IMR-90 (cell line): ENCODE data around the gene TSPAN3. TPM values are rescaled to one million over a fixed set of nuclear protein-coding genes. Genes with fewer than 3 reads are reported as not detected.

ENCODE experiments used
- ATAC-seq: fragments of 200-7000 bp; cut with Tn5 transposase; 2 replicates; pipeline ENCODE4 v1.9.1; 2020; ENCODE audit warnings: low read depth, mild to moderate bottlenecking, moderate library complexity
- BruUV-seq: library from RNA; stranded (reverse); fragments of 400-500 nt; replicated peaks from 2 replicates; lab custom pipeline; 2021; lab: Mats Ljungman, UMichigan
- CTCF ChIA-PET: fragments of 300-600 bp; formaldehyde crosslinking; extraction: SDS; loops from one replicate; lab custom pipeline; 2021; ENCODE audit warnings: antibody characterized with exemption; lab: Yijun Ruan, JAX
- POLR2A ChIA-PET: fragments of 300-600 bp; sonication (Branson Sonifier 250); formaldehyde crosslinking; loops from one replicate; lab custom pipeline; 2022; ENCODE audit warnings: antibody characterized with exemption; ENCODE audit not compliant: unreplicated experiment; lab: Charles Lee
- DNase-seq: peaks from one replicate; pipeline ENCODE4 v3.0.0; 2013
- H2AFZ ChIP-seq: replicated peaks from 2 replicates; pipeline ENCODE3; 2013; ENCODE audit warnings: low read length, mild to moderate bottlenecking; ENCODE audit not compliant: poor library complexity
- H2AK5ac ChIP-seq: 2 replicates; pipeline ENCODE4 v1.6.1; 2013; ENCODE audit warnings: low read depth, low read length, inconsistent platforms
- H2AK9ac ChIP-seq: replicated peaks from 2 replicates; pipeline ENCODE3; 2013; ENCODE audit warnings: mild to moderate bottlenecking, low read depth, low read length, moderate library complexity; ENCODE audit not compliant: poor library complexity
- H2BK120ac ChIP-seq: 2 replicates; pipeline ENCODE4 v1.6.1; 2013; ENCODE audit warnings: low read depth, low read length, inconsistent platforms
- H2BK15ac ChIP-seq: 3 replicates; pipeline ENCODE4 v1.6.1; 2013; ENCODE audit warnings: low read depth, low read length, inconsistent platforms
- H2BK20ac ChIP-seq: 2 replicates; pipeline ENCODE4 v1.6.1; 2013; ENCODE audit warnings: low read depth, mild to moderate bottlenecking, inconsistent platforms, low read length, moderate library complexity
- H2BK5ac ChIP-seq: 2 replicates; pipeline ENCODE4 v1.6.1; 2013; ENCODE audit warnings: mild to moderate bottlenecking, low read depth, low read length, inconsistent platforms; ENCODE audit not compliant: poor library complexity, severe bottlenecking
- H3K14ac ChIP-seq: replicated peaks from 2 replicates; pipeline ENCODE4 v1.6.1; 2013; ENCODE audit warnings: low read depth, low read length, inconsistent platforms
- H3K18ac ChIP-seq: 2 replicates; pipeline ENCODE4 v1.6.1; 2013; ENCODE audit warnings: low read depth, low read length, control low read depth
- H3K23ac ChIP-seq: 2 replicates; pipeline ENCODE4 v1.6.1; 2013; ENCODE audit warnings: low read depth, low read length, inconsistent platforms
- H3K27ac ChIP-seq: 2 replicates; pipeline ENCODE4 v1.5.1; 2013; ENCODE audit warnings: mild to moderate bottlenecking, control low read depth, low read length; ENCODE audit not compliant: insufficient read depth
- H3K27me3 ChIP-seq: 2 replicates; pipeline ENCODE4 v1.6.1; 2013; ENCODE audit warnings: low read length; ENCODE audit not compliant: control insufficient read depth, insufficient read depth
- H3K36me3 ChIP-seq: 2 replicates; pipeline ENCODE4 v1.6.1; 2013; ENCODE audit warnings: low read length, mixed read lengths; ENCODE audit not compliant: control insufficient read depth, insufficient read depth
- H3K4ac ChIP-seq: 2 replicates; pipeline ENCODE4 v1.6.1; 2013; ENCODE audit warnings: low read depth, low read length, inconsistent platforms
- H3K4me1 ChIP-seq: 2 replicates; pipeline ENCODE4 v1.6.1; 2013; ENCODE audit warnings: low read length, mixed read lengths; ENCODE audit not compliant: control insufficient read depth, insufficient read depth
- H3K4me2 ChIP-seq: 2 replicates; pipeline ENCODE4 v1.6.1; 2013; ENCODE audit warnings: low read depth, mild to moderate bottlenecking, control low read depth, low read length, moderate library complexity
- H3K4me3 ChIP-seq: 2 replicates; pipeline ENCODE4 v1.5.1; 2013; ENCODE audit warnings: low read depth, mild to moderate bottlenecking, control low read depth, low read length, moderate library complexity; ENCODE audit not compliant: insufficient read depth
- H3K56ac ChIP-seq: 2 replicates; pipeline ENCODE4 v1.6.1; 2013; ENCODE audit warnings: low read length, inconsistent platforms; ENCODE audit not compliant: insufficient read depth; ENCODE audit errors: extremely low read depth
- H3K79me1 ChIP-seq, 2 experiments: 2 replicates each; pipeline ENCODE4 v1.6.1; 2013; ENCODE audit warnings: low read length in 2 of 2, inconsistent platforms in 1 of 2, low read depth in 1 of 2
- H3K9ac ChIP-seq: 2 replicates; pipeline ENCODE4 v1.6.1; 2013; ENCODE audit warnings: low read depth, low read length, control low read depth
- H3K9me1 ChIP-seq: 2 replicates; pipeline ENCODE4 v1.6.1; 2013; ENCODE audit warnings: low read length, inconsistent platforms; ENCODE audit not compliant: insufficient read depth
- H3K9me3 ChIP-seq: 2 replicates; pipeline ENCODE4 v1.6.1; 2013; ENCODE audit warnings: low read length; ENCODE audit not compliant: control insufficient read depth, insufficient read depth
- H4K20me1 ChIP-seq: 2 replicates; pipeline ENCODE4 v1.6.1; 2013; ENCODE audit warnings: low read length, inconsistent platforms; ENCODE audit not compliant: insufficient read depth
- H4K5ac ChIP-seq: 2 replicates; pipeline ENCODE4 v1.6.1; 2013; ENCODE audit warnings: mild to moderate bottlenecking, low read depth, low read length, control low read depth
- H4K8ac ChIP-seq, 2 experiments: 2 replicates each; pipeline ENCODE4 v1.6.1; 2013; ENCODE audit warnings: low read depth in 2 of 2, low read length in 2 of 2, control low read depth in 1 of 2, inconsistent platforms in 1 of 2
- H4K91ac ChIP-seq: 2 replicates; pipeline ENCODE4 v1.6.1; 2013; ENCODE audit warnings: low read depth, low read length, inconsistent platforms; ENCODE audit not compliant: insufficient read depth
- BHLHE40 ChIP-seq: fragments of 150-350 bp; IDR thresholded peaks from 2 replicates; pipeline ENCODE4 v1.6.1; 2016; ENCODE audit warnings: mild to moderate bottlenecking, low read depth, low read length
- CTCF ChIP-seq: conservative IDR thresholded peaks from 2 replicates; pipeline ENCODE4 v1.5.1; 2012; ENCODE audit warnings: mild to moderate bottlenecking, low read depth, low read length, improper control_type of control experiment
- ELK1 ChIP-seq: fragments of 150-350 bp; IDR thresholded peaks from 2 replicates; pipeline ENCODE4 v1.6.1; 2016; ENCODE audit warnings: low read depth, mild to moderate bottlenecking, low read length, moderate library complexity, borderline replicate concordance
- FOS ChIP-seq: fragments of 150-350 bp; IDR thresholded peaks from 2 replicates; pipeline ENCODE4 v1.6.1; 2016; ENCODE audit warnings: low read depth, low read length
- MAFK ChIP-seq: IDR thresholded peaks from 2 replicates; pipeline ENCODE4 v1.6.1; 2012; ENCODE audit warnings: low read depth, low read length, improper control_type of control experiment
- MAZ ChIP-seq: IDR thresholded peaks from 2 replicates; pipeline ENCODE4 v1.6.1; 2012; ENCODE audit warnings: low read depth, mild to moderate bottlenecking, low read length, improper control_type of control experiment, moderate library complexity, borderline replicate concordance
- MXI1 ChIP-seq: IDR thresholded peaks from 2 replicates; pipeline ENCODE4 v1.6.1; 2012; ENCODE audit warnings: low read depth, mild to moderate bottlenecking, low read length, moderate library complexity, borderline replicate concordance
- NFE2L2 ChIP-seq: fragments of 150-350 bp; IDR thresholded peaks from 2 replicates; pipeline ENCODE4 v1.6.1; 2016; ENCODE audit warnings: low read depth, mild to moderate bottlenecking, low read length
- POLR2A ChIP-seq: IDR thresholded peaks from 2 replicates; pipeline ENCODE4 v1.6.1; 2012; ENCODE audit warnings: mild to moderate bottlenecking, low read depth, low read length
- RAD21 ChIP-seq: IDR thresholded peaks from 2 replicates; pipeline ENCODE4 v1.6.1; 2012; ENCODE audit warnings: low read length, improper control_type of control experiment
- RFX5 ChIP-seq: IDR thresholded peaks from 2 replicates; pipeline ENCODE4 v1.8.0; 2012; ENCODE audit warnings: low read depth, mild to moderate bottlenecking, low read length, moderate library complexity
- SMC3 ChIP-seq: fragments of 150-350 bp; IDR thresholded peaks from 2 replicates; pipeline ENCODE4 v1.6.1; 2016; ENCODE audit warnings: low read depth, mild to moderate bottlenecking, antibody characterized with exemption, low read length, moderate library complexity
- USF2 ChIP-seq: fragments of 150-350 bp; IDR thresholded peaks from 2 replicates; pipeline ENCODE4 v1.6.1; 2017; ENCODE audit warnings: mild to moderate bottlenecking, antibody characterized with exemption, low read length, low read depth
- WGBS, 2 experiments: methylation state at CpG; one replicate each; pipeline versions ENCODE4 v1.1.5 to v1.1.7; 2013; ENCODE audit warnings: missing lambda C conversion rate in 2 of 2; ENCODE audit not compliant: insufficient read length in 1 of 2; ENCODE audit errors: extremely low coverage in 2 of 2; 5-methylcytosine and 5-hydroxymethylcytosine counted together
- dilution Hi-C: fragments of 300-500 bp; cut with HindIII; formaldehyde crosslinking; loops from one replicate; pipeline ENCODE4 v1.14.3; 2018; ENCODE audit warnings: low sequenced_read_pairs; ENCODE audit not compliant: unreplicated experiment
- in situ Hi-C: fragments of 300-500 bp; cut with MboI; formaldehyde crosslinking; loops from 3 replicates; pipeline ENCODE4 v1.14.3; 2019; ENCODE audit warnings: low sequenced_read_pairs, inconsistent platforms, mixed read lengths
- intact Hi-C: fragments of 100-400 bp; cut with micrococcal nuclease; formaldehyde crosslinking; loops from 2 replicates; pipeline ENCODE4 v1.10.0; 2022
- polyA plus RNA-seq, 3 experiments: library from polyadenylated mRNA; depleted of rRNA; stranded (reverse); fragments of >200 nt; gene quantifications; 2 replicates each; pipeline ENCODE4 v1.2.3, GENCODE V29; 2012; ENCODE audit warnings: low replicate concordance in 1 of 3
- total RNA-seq: library from RNA; depleted of rRNA; stranded (reverse); fragments of >200 nt; gene quantifications from 2 replicates; pipeline ENCODE4 v1.2.3, GENCODE V29; 2012

Gene TSPAN3
- total and polyA plus RNA-seq, 2 of the 4 experiments (the other 2 are of a cell fraction), result 270 to 295 TPM

- TF ChIP-seq USF2, result no peak
- TF ChIP-seq BHLHE40, result no peak
- no peak for TF ChIP-seq SMC3
Measured at GRCh38 chr15:77013776-77014131, 57.2 kb downstream of the TSPAN3 start (continued).

GRCh38 chr15:77012868-77013267 is 58.0 kb downstream of the TSPAN3 start:
- peaks cover 33% of the 10 kb centered on the region for H3K27me3 ChIP-seq
- WGBS, 2 experiments, result no CpG with 5 or more reads among the region's 4 CpGs
- H3K9me3 ChIP-seq, result no peaks in the 10 kb centered on the region
- no peak overlapping the region for H3K4ac ChIP-seq
- no peaks in the 10 kb centered on the region for H4K20me1 ChIP-seq
- H3K36me3 ChIP-seq, result no peaks in the 10 kb centered on the region
- no peaks in the 10 kb centered on the region for H3K4me1 ChIP-seq
- CTCF ChIA-PET, result no interaction called here
- no peak overlapping the region for H3K56ac ChIP-seq
- H3K79me1 ChIP-seq, result no peaks in the 10 kb centered on the region
- H2AFZ ChIP-seq, result no peak overlapping the region
- POLR2A ChIA-PET, result no interaction called here
- no peak overlapping the region for H3K23ac ChIP-seq
- dilution Hi-C loops (no loop called here), intact Hi-C loops (no loop called here), in situ Hi-C loops (no loop called here)
- no TSS peak for BruUV-seq
- no peak overlapping the region for H3K4me2 ChIP-seq
- H2BK120ac ChIP-seq, result no peak overlapping the region
- DNase-seq (no peak), ATAC-seq (no peak)
- no peak overlapping the region for H4K5ac ChIP-seq
- no peak overlapping the region for H3K18ac ChIP-seq
- no peak overlapping the region for H2BK5ac ChIP-seq
- H2BK20ac ChIP-seq, result no peak overlapping the region
- no peak overlapping the region for H3K4me3 ChIP-seq
- no peak overlapping the region for H4K8ac ChIP-seq
- H2BK15ac ChIP-seq, result no peak overlapping the region
- H3K14ac ChIP-seq, result no peak overlapping the region
- H4K91ac ChIP-seq, result no peak overlapping the region
- no peak overlapping the region for H3K9ac ChIP-seq
- H2AK5ac ChIP-seq, result no peak overlapping the region
- H2AK9ac ChIP-seq, result no peak overlapping the region
- no peaks in the 10 kb centered on the region for H3K9me1 ChIP-seq
- no peak overlapping the region for H3K27ac ChIP-seq
- TF ChIP-seq RAD21 (no peak), ELK1 (no peak), FOS (no peak), BHLHE40 (no peak), MXI1 (no peak), USF2 (no peak), NFE2L2 (no peak), SMC3 (no peak), RFX5 (no peak), POLR2A (no peak), CTCF (no peak), MAZ (no peak), MAFK (no peak)
